Activated CD8-positive, alpha-beta memory T cell treated with anti-CD3 and anti-CD28 coated beads for 1 hour (primary cell): Measurements from ENCODE around the gene RERE.
"Not testable (repeated sequence)": the region's sequence is repeated elsewhere in the genome, so short reads cannot be mapped to it uniquely, and the experiment has no call there.

Source experiments
- DNase-seq, 2 donors: peaks; one replicate each; pipeline ENCODE4 v3.0.0-alpha.2; 2020; ENCODE audit warnings: low read depth in 1 of 2; ENCODE audit errors: extremely low read depth in 1 of 2

The RERE gene

GRCh38 chr1:8525216-8525557 is 292.3 kb downstream of the RERE start:
- DNase-seq = no peak

GRCh38 chr1:8524627-8525157 is 292.7 kb downstream of the RERE start:
- DNase-seq = no peak

GRCh38 chr1:8523666-8524206 is 293.7 kb downstream of the RERE start:
- no peak for DNase-seq

- no peak for DNase-seq
Measured at GRCh38 chr1:8520483-8520966, 296.9 kb downstream of the RERE start.

GRCh38 chr1:8519167-8519566 is 298.3 kb downstream of the RERE start:
- DNase-seq = no peak

GRCh38 chr1:8518490-8518801 is 299.0 kb downstream of the RERE start:
- DNase-seq = no peak

- DNase-seq = no peak
Measured at GRCh38 chr1:8517661-8518489, 299.6 kb downstream of the RERE start.

GRCh38 chr1:8516793-8517556 is 300.5 kb downstream of the RERE start:
- no peak for DNase-seq

- DNase-seq = no peak
Measured at GRCh38 chr1:8516278-8516777, 301.1 kb downstream of the RERE start.

GRCh38 chr1:8512504-8512903 is 304.9 kb downstream of the RERE start:
- no peak for DNase-seq

- no peak for DNase-seq
Measured at GRCh38 chr1:8510041-8510823, 307.2 kb downstream of the RERE start.

- no peak for DNase-seq
Measured at GRCh38 chr1:8509579-8509978, 307.9 kb downstream of the RERE start.

- no peak for DNase-seq
Measured at GRCh38 chr1:8506995-8507615, 310.3 kb downstream of the RERE start.

- DNase-seq = no peak
Measured at GRCh38 chr1:8506456-8506855, 311.0 kb downstream of the RERE start.

GRCh38 chr1:8503842-8504241 is 313.6 kb downstream of the RERE start:
- DNase-seq = no peak

- not testable (repeated sequence) for DNase-seq
Measured at GRCh38 chr1:8502949-8503348, 314.5 kb downstream of the RERE start.

- no peak for DNase-seq
Measured at GRCh38 chr1:8497210-8497819, 320.1 kb downstream of the RERE start.

GRCh38 chr1:8496473-8496872 is 321.0 kb downstream of the RERE start:
- no peak for DNase-seq

GRCh38 chr1:8495928-8496401 is 321.5 kb downstream of the RERE start:
- no peak for DNase-seq

GRCh38 chr1:8494681-8495080 is 322.8 kb downstream of the RERE start:
- no peak for DNase-seq
